Stomach (tissue), 9 donors: ENCODE results near the gene ACTN4. TPM values are rescaled to one million over a fixed set of nuclear protein-coding genes. Genes with fewer than 3 reads are reported as not detected.

Experiments used
- DNase-seq, 2 donors: peaks; one replicate each; pipeline versions ENCODE4 v3.0.0 to v3.0.0-alpha.2; 2013 to 2019
- H3K27ac ChIP-seq, 5 donors: fragments of 200-600 bp in 4 of 5; sonication (generic) in 4 of 5; one replicate each; pipeline ENCODE4 v1.5.1; 2013 to 2019; ENCODE audit warnings: mild to moderate bottlenecking in 1 of 5, moderate library complexity in 1 of 5
- H3K27me3 ChIP-seq, 3 donors: fragments of 200-600 bp; sonication (generic); one replicate each; pipeline ENCODE4 v1.5.1; 2017 to 2019; ENCODE audit warnings: mixed run types in 1 of 3
- H3K36me3 ChIP-seq, 4 donors: fragments of 200-600 bp; sonication (generic); 1 replicate in 3 of 4; 2 replicates in 1 of 4; pipeline ENCODE4 v1.5.1; 2016 to 2019
- H3K4me1 ChIP-seq, 4 donors: fragments of 200-600 bp; sonication (generic); one replicate each; pipeline ENCODE4 v1.5.1; 2016 to 2019
- H3K4me3 ChIP-seq, 4 donors: fragments of 200-600 bp; sonication (generic) in 3 of 4; one replicate each; pipeline ENCODE4 v1.5.1; 2016 to 2019; ENCODE audit warnings: mild to moderate bottlenecking in 1 of 4
- H3K9me3 ChIP-seq, 4 donors: fragments of 200-600 bp; sonication (generic); one replicate each; pipeline ENCODE4 v1.5.1; 2016 to 2019
- CTCF ChIP-seq, 7 experiments: fragments of 450-650 bp in 4 of 7; fragments of 200-600 bp in 3 of 7; sonication (generic) in 3 of 7; IDR thresholded peaks; one replicate each; pipeline ENCODE4 v1.5.1; 2016 to 2019; ENCODE audit warnings: antibody characterized with exemption in 7 of 7, control low read depth in 2 of 7, mild to moderate bottlenecking in 1 of 7
- EP300 ChIP-seq: sonication (generic); formaldehyde crosslinking; IDR thresholded peaks from one replicate; pipeline ENCODE4 v1.6.1; 2017; ENCODE audit warnings: antibody characterized with exemption
- POLR2A ChIP-seq, 4 donors: fragments of 450-650 bp; IDR thresholded peaks; one replicate each; pipeline ENCODE4 v1.6.1; 2016; ENCODE audit warnings: antibody characterized with exemption in 4 of 4, control low read depth in 2 of 4, mild to moderate bottlenecking in 1 of 4, moderate library complexity in 1 of 4
- POLR2AphosphoS5 ChIP-seq, 3 donors: sonication (generic); formaldehyde crosslinking; IDR thresholded peaks; one replicate each; pipeline ENCODE4 v1.6.1; 2016; ENCODE audit warnings: antibody characterized with exemption in 3 of 3
- WGBS, 5 donors: extraction: QIAGEN DNeasy Blood & Tissue Kit in 3 of 5; methylation state at CpG; one replicate each; pipeline versions ENCODE4 v1.1.5 to v1.1.7; 2013 to 2018; 5-methylcytosine and 5-hydroxymethylcytosine counted together
- intact Hi-C: fragments of 100-400 bp; cut with DNase I; formaldehyde crosslinking; loops from one replicate; pipeline ENCODE4 v1.15.1; 2023; ENCODE audit warnings: low total_unique reads
- polyA plus RNA-seq, 3 donors: library from polyadenylated mRNA; stranded (reverse); fragments of 200-250 nt; gene quantifications; one replicate each; pipeline ENCODE4 v1.2.3, GENCODE V29; 2013
- total RNA-seq, 5 donors: library from RNA; depleted of rRNA; stranded (reverse); fragments of >200 nt; gene quantifications; one replicate each; pipeline versions ENCODE4 v1.1.0 to v1.2.3, GENCODE V29; 2014 to 2016
- donor health status: healthy with polysubstance abuse.
- donor health status: Bipolar disorder and iron deficiency.
- donor health status: healthy.

Gene ACTN4
- total and polyA plus RNA-seq, 8 donors = 55.3 to 343 (median 261) TPM

GRCh38 chr19:38647966-38648768 lies 718 bp downstream of the ACTN4 start:
- Histone ChIP-seq H3K27ac (peak overlapping the region; percentile 95 to 99 (median 98)), H3K4me3 (peak overlapping the region; percentile 83 to 100 (median 94)), H3K9me3 (no peaks in the 10 kb centered on the region), H3K27me3 (no peaks in the 10 kb centered on the region), H3K4me1 (peaks cover 39 to 51% (median 45%) of the 10 kb centered on the region in 4 donors), H3K36me3 (no peaks in the 10 kb centered on the region)
- peak in 1 of 2 donors; percentile 69 for DNase-seq
- 0 to 1% (median 1%) methylated on average over 19 of the region's 19 CpGs for WGBS, 5 donors
- TF ChIP-seq EP300 (no peak), POLR2A (IDR thresholded peaks at IDR 0.05) (no peak), POLR2AphosphoS5 (IDR thresholded peaks at IDR 0.05) (no peak), CTCF (IDR thresholded peaks at IDR 0.05) (no peak)
- intact Hi-C loops = no loop called here

- intact Hi-C loops = no loop called here
- 0 to 1% (median 1%) methylated on average over 13 of the region's 13 CpGs for WGBS, 5 donors
- Histone ChIP-seq H3K4me1 (peaks cover 46 to 57% (median 52%) of the 10 kb centered on the region in 4 donors), H3K27ac (peak overlapping the region; percentile 95 to 99 (median 96)), H3K9me3 (no peaks in the 10 kb centered on the region), H3K27me3 (no peaks in the 10 kb centered on the region), H3K36me3 (no peaks in the 10 kb centered on the region), H3K4me3 (peak overlapping the region; percentile 83 to 100 (median 94))
- DNase-seq = peak in 1 of 2 donors; percentile 54
- TF ChIP-seq POLR2AphosphoS5 (IDR thresholded peaks at IDR 0.05) (peak in 1 of 3 donors; percentile 25), EP300 (no peak), CTCF (IDR thresholded peaks at IDR 0.05) (no peak), POLR2A (IDR thresholded peaks at IDR 0.05) (no peak)
These were observed 1.4 kb downstream of the ACTN4 start for GRCh38 chr19:38648769-38649304.

- Histone ChIP-seq H3K4me1 (peaks cover 53 to 64% (median 59%) of the 10 kb centered on the region in 4 donors), H3K4me3 (peak overlapping the region; percentile 83 to 100 (median 94)), H3K36me3 (no peaks in the 10 kb centered on the region), H3K27me3 (no peaks in the 10 kb centered on the region), H3K27ac (peak overlapping the region; percentile 95 to 99 (median 96)), H3K9me3 (no peaks in the 10 kb centered on the region)
- WGBS, 5 donors = 6 to 10% (median 8%) methylated on average over 15 of the region's 15 CpGs
- intact Hi-C loops = loop anchor here (10.0 kb wide), 1 partner anchor 55 kb away; no protein-coding TSS in a partner anchor
- TF ChIP-seq POLR2A (IDR thresholded peaks at IDR 0.05) (peak in 1 of 4 donors; percentile 44), CTCF (IDR thresholded peaks at IDR 0.05) (no peak), POLR2AphosphoS5 (IDR thresholded peaks at IDR 0.05) (peak; percentile 24 to 71 (median 65)), EP300 (no peak)
- peak; percentile 61 to 87 for DNase-seq
These were observed 2.1 kb downstream of the ACTN4 start for GRCh38 chr19:38649305-38650171.
